ENCODE measurements around the gene ZBTB2.

Gene ZBTB2

GRCh38 chr6:151391471-151392413, at the start of gene ZBTB2:
ZBTB2 (minus strand) TSS chr6:151391559; CDS start chr6:151373637, 17,922 bp downstream.
- Histone ChIP-seq H3K9ac (ENCODE audit: low read length in 2 of 2) (peak within 1 kb of the TSS; percentile 78 to 81), H3K4me3 (ENCODE audit: low read length in 2 of 2) (peak within 1 kb of the TSS; percentile 75 to 88), H3K9me3 (ENCODE audit: control insufficient read depth in 2 of 2, low read length in 2 of 2) (no peaks in the 10 kb centered on the region), H3K27me3 (ENCODE audit: control insufficient read depth in 1 of 2, insufficient read depth in 2 of 2, low read length in 2 of 2) (no peaks in the 10 kb centered on the region), H3K27ac (ENCODE audit: low read length) (peak within 1 kb of the TSS; percentile 95), H3K36me3 (ENCODE audit: control insufficient read depth in 2 of 2, insufficient read depth in 2 of 2, low read length in 2 of 2) (no peaks in the 10 kb centered on the region), H3K4me1 (ENCODE audit: control insufficient read depth, insufficient read depth, low read length) (peaks cover 28% of the 10 kb centered on the region)

- Histone ChIP-seq H3K4me1 (ENCODE audit: control insufficient read depth, insufficient read depth, low read length) (peaks cover 3% of the 10 kb centered on the region), H3K4me3 (ENCODE audit: low read length in 2 of 2) (no peak overlapping the region), H3K27ac (ENCODE audit: low read length) (no peak overlapping the region), H3K27me3 (ENCODE audit: control insufficient read depth in 1 of 2, insufficient read depth in 2 of 2, low read length in 2 of 2) (no peaks in the 10 kb centered on the region), H3K36me3 (ENCODE audit: control insufficient read depth in 2 of 2, insufficient read depth in 2 of 2, low read length in 2 of 2) (peaks cover 0 to 2% of the 10 kb centered on the region in 2 donors), H3K9me3 (ENCODE audit: control insufficient read depth in 2 of 2, low read length in 2 of 2) (no peaks in the 10 kb centered on the region), H3K9ac (ENCODE audit: low read length in 2 of 2) (peak overlapping the region in 1 of 2 donors; percentile 6)
Measured at GRCh38 chr6:151440930-151441329, 49.6 kb upstream of the ZBTB2 start.

- Histone ChIP-seq H3K4me1 (ENCODE audit: control insufficient read depth, insufficient read depth, low read length) (peaks cover 3% of the 10 kb centered on the region), H3K9ac (ENCODE audit: low read length in 2 of 2) (no peak overlapping the region), H3K36me3 (ENCODE audit: control insufficient read depth in 2 of 2, insufficient read depth in 2 of 2, low read length in 2 of 2) (peaks cover 0 to 2% of the 10 kb centered on the region in 2 donors), H3K27ac (ENCODE audit: low read length) (no peak overlapping the region), H3K27me3 (ENCODE audit: control insufficient read depth in 1 of 2, insufficient read depth in 2 of 2, low read length in 2 of 2) (no peaks in the 10 kb centered on the region), H3K9me3 (ENCODE audit: control insufficient read depth in 2 of 2, low read length in 2 of 2) (no peaks in the 10 kb centered on the region), H3K4me3 (ENCODE audit: low read length in 2 of 2) (no peak overlapping the region)
Measured at GRCh38 chr6:151440498-151440897, 49.1 kb upstream of the ZBTB2 start.

GRCh38 chr6:151437401-151437800, 46.0 kb upstream of the ZBTB2 start:
- Histone ChIP-seq H3K9ac (ENCODE audit: low read length in 2 of 2) (no peak overlapping the region), H3K27me3 (ENCODE audit: control insufficient read depth in 1 of 2, insufficient read depth in 2 of 2, low read length in 2 of 2) (no peaks in the 10 kb centered on the region), H3K27ac (ENCODE audit: low read length) (no peak overlapping the region), H3K4me3 (ENCODE audit: low read length in 2 of 2) (no peak overlapping the region), H3K36me3 (ENCODE audit: control insufficient read depth in 2 of 2, insufficient read depth in 2 of 2, low read length in 2 of 2) (peaks cover 0 to 3% of the 10 kb centered on the region in 2 donors), H3K4me1 (ENCODE audit: control insufficient read depth, insufficient read depth, low read length) (peaks cover 3% of the 10 kb centered on the region), H3K9me3 (ENCODE audit: control insufficient read depth in 2 of 2, low read length in 2 of 2) (no peaks in the 10 kb centered on the region)

GRCh38 chr6:151436802-151437201, 45.4 kb upstream of the ZBTB2 start:
- peaks cover 0 to 6% of the 10 kb centered on the region in 2 donors for H3K36me3 ChIP-seq (ENCODE audit: control insufficient read depth in 2 of 2, insufficient read depth in 2 of 2, low read length in 2 of 2)
- H3K27me3 ChIP-seq (ENCODE audit: control insufficient read depth in 1 of 2, insufficient read depth in 2 of 2, low read length in 2 of 2): no peaks in the 10 kb centered on the region
- H3K27ac ChIP-seq (ENCODE audit: low read length): no peak overlapping the region
- H3K4me1 ChIP-seq (ENCODE audit: control insufficient read depth, insufficient read depth, low read length): peaks cover 3% of the 10 kb centered on the region
- no peak overlapping the region for H3K4me3 ChIP-seq (ENCODE audit: low read length in 2 of 2)
- no peaks in the 10 kb centered on the region for H3K9me3 ChIP-seq (ENCODE audit: control insufficient read depth in 2 of 2, low read length in 2 of 2)
- no peak overlapping the region for H3K9ac ChIP-seq (ENCODE audit: low read length in 2 of 2)

GRCh38 chr6:151436300-151436699, 44.9 kb upstream of the ZBTB2 start:
- H3K9me3 ChIP-seq (ENCODE audit: control insufficient read depth in 2 of 2, low read length in 2 of 2): no peaks in the 10 kb centered on the region
- H3K27ac ChIP-seq (ENCODE audit: low read length): no peak overlapping the region
- H3K27me3 ChIP-seq (ENCODE audit: control insufficient read depth in 1 of 2, insufficient read depth in 2 of 2, low read length in 2 of 2): no peaks in the 10 kb centered on the region
- H3K36me3 ChIP-seq (ENCODE audit: control insufficient read depth in 2 of 2, insufficient read depth in 2 of 2, low read length in 2 of 2): peaks cover 2 to 8% of the 10 kb centered on the region in 2 donors
- H3K9ac ChIP-seq (ENCODE audit: low read length in 2 of 2): no peak overlapping the region
- H3K4me3 ChIP-seq (ENCODE audit: low read length in 2 of 2): no peak overlapping the region
- H3K4me1 ChIP-seq (ENCODE audit: control insufficient read depth, insufficient read depth, low read length): peaks cover 2% of the 10 kb centered on the region

- H3K4me3 ChIP-seq (ENCODE audit: low read length in 2 of 2): no peak overlapping the region
- no peak overlapping the region for H3K27ac ChIP-seq (ENCODE audit: low read length)
- H3K36me3 ChIP-seq (ENCODE audit: control insufficient read depth in 2 of 2, insufficient read depth in 2 of 2, low read length in 2 of 2): peaks cover 7 to 16% of the 10 kb centered on the region in 2 donors
- H3K27me3 ChIP-seq (ENCODE audit: control insufficient read depth in 1 of 2, insufficient read depth in 2 of 2, low read length in 2 of 2): no peaks in the 10 kb centered on the region
- no peak overlapping the region for H3K9ac ChIP-seq (ENCODE audit: low read length in 2 of 2)
- no peaks in the 10 kb centered on the region for H3K4me1 ChIP-seq (ENCODE audit: control insufficient read depth, insufficient read depth, low read length)
- H3K9me3 ChIP-seq (ENCODE audit: control insufficient read depth in 2 of 2, low read length in 2 of 2): no peaks in the 10 kb centered on the region
Measured at GRCh38 chr6:151434369-151434768, 43.0 kb upstream of the ZBTB2 start.

- H3K27ac ChIP-seq (ENCODE audit: low read length): no peak overlapping the region
- H3K4me3 ChIP-seq (ENCODE audit: low read length in 2 of 2): no peak overlapping the region
- H3K36me3 ChIP-seq (ENCODE audit: control insufficient read depth in 2 of 2, insufficient read depth in 2 of 2, low read length in 2 of 2): peaks cover 9 to 18% of the 10 kb centered on the region in 2 donors
- H3K27me3 ChIP-seq (ENCODE audit: control insufficient read depth in 1 of 2, insufficient read depth in 2 of 2, low read length in 2 of 2): no peaks in the 10 kb centered on the region
- no peaks in the 10 kb centered on the region for H3K9me3 ChIP-seq (ENCODE audit: control insufficient read depth in 2 of 2, low read length in 2 of 2)
- H3K9ac ChIP-seq (ENCODE audit: low read length in 2 of 2): no peak overlapping the region
- no peaks in the 10 kb centered on the region for H3K4me1 ChIP-seq (ENCODE audit: control insufficient read depth, insufficient read depth, low read length)
Measured at GRCh38 chr6:151432651-151433050, 41.3 kb upstream of the ZBTB2 start.

- H3K36me3 ChIP-seq (ENCODE audit: control insufficient read depth in 2 of 2, insufficient read depth in 2 of 2, low read length in 2 of 2): peaks cover 9 to 22% of the 10 kb centered on the region in 2 donors
Measured at GRCh38 chr6:151431337-151431736, 40.0 kb upstream of the ZBTB2 start.

GRCh38 chr6:151430886-151431285, 39.5 kb upstream of the ZBTB2 start:
- Histone ChIP-seq H3K4me3 (ENCODE audit: low read length in 2 of 2) (no peak overlapping the region), H3K4me1 (ENCODE audit: control insufficient read depth, insufficient read depth, low read length) (no peaks in the 10 kb centered on the region), H3K9ac (ENCODE audit: low read length in 2 of 2) (no peak overlapping the region), H3K9me3 (ENCODE audit: control insufficient read depth in 2 of 2, low read length in 2 of 2) (no peaks in the 10 kb centered on the region), H3K36me3 (ENCODE audit: control insufficient read depth in 2 of 2, insufficient read depth in 2 of 2, low read length in 2 of 2) (peaks cover 13 to 25% of the 10 kb centered on the region in 2 donors), H3K27me3 (ENCODE audit: control insufficient read depth in 1 of 2, insufficient read depth in 2 of 2, low read length in 2 of 2) (no peaks in the 10 kb centered on the region), H3K27ac (ENCODE audit: low read length) (no peak overlapping the region)

More at GRCh38 chr6:151431337-151431736, 40.0 kb upstream of the ZBTB2 start:
- no peaks in the 10 kb centered on the region for H3K9me3 ChIP-seq (ENCODE audit: control insufficient read depth in 2 of 2, low read length in 2 of 2)
- no peak overlapping the region for H3K4me3 ChIP-seq (ENCODE audit: low read length in 2 of 2)
- H3K27me3 ChIP-seq (ENCODE audit: control insufficient read depth in 1 of 2, insufficient read depth in 2 of 2, low read length in 2 of 2): no peaks in the 10 kb centered on the region
- no peak overlapping the region for H3K27ac ChIP-seq (ENCODE audit: low read length)
- H3K9ac ChIP-seq (ENCODE audit: low read length in 2 of 2): no peak overlapping the region
- H3K4me1 ChIP-seq (ENCODE audit: control insufficient read depth, insufficient read depth, low read length): no peaks in the 10 kb centered on the region

All from stomach smooth muscle (tissue), 2 donors.